AG04449 (cell line): ENCODE data around the gene SLA2.

ENCODE experiments used
- CTCF ChIA-PET: fragments of 350-600 bp; formaldehyde crosslinking; extraction: SDS; loops from one replicate; lab custom pipeline; 2021; ENCODE audit warnings: antibody characterized with exemption; lab: Yijun Ruan, JAX
- POLR2A ChIA-PET: fragments of 400-600, 350-600 bp; formaldehyde crosslinking; extraction: SDS; loops from one replicate; lab custom pipeline; 2020; ENCODE audit warnings: antibody characterized with exemption, inconsistent platforms; lab: Yijun Ruan, JAX
- DNase-seq: peaks from one replicate; pipeline ENCODE4 v3.0.0-alpha.2; 2010; ENCODE audit warnings: low read depth, low spot score
- H3K4me3 ChIP-seq: 2 replicates; pipeline ENCODE4 v1.5.1; 2011; ENCODE audit warnings: low read depth, mild to moderate bottlenecking, control low read depth, low read length
- CTCF ChIP-seq: IDR thresholded peaks from one replicate; pipeline ENCODE4 v1.5.1; 2011; ENCODE audit warnings: mild to moderate bottlenecking, moderate library complexity, low read length, control low read depth, inconsistent platforms; ENCODE audit not compliant: insufficient read depth; ENCODE audit errors: missing control alignments

SLA2 gene

GRCh38 chr20:36591281-36591680 lies 54.7 kb downstream of the SLA2 start:
- CTCF ChIA-PET, result interaction anchor here (1.2 to 8.1 kb wide), 4 partner anchors 13 to 295 kb away, joined by 4 to 99 read pairs (median 4); partner anchors contain the start of gene RAB5IF
- no peak for TF ChIP-seq CTCF
- POLR2A ChIA-PET, result interaction anchor here (1.0 kb wide), 1 partner anchor 16 kb away, joined by 4 read pairs; no protein-coding TSS in a partner anchor
- H3K4me3 ChIP-seq, result no peak overlapping the region
- DNase-seq, result no peak

- no peak for DNase-seq
- no peak for TF ChIP-seq CTCF
- ChIA-PET CTCF (interaction anchor here (1.1 to 2.3 kb wide), 4 partner anchors 8 to 18 kb away, joined by 3 to 14 read pairs (median 6); partner anchors contain the start of gene RAB5IF), POLR2A (interaction anchor here (0.7 kb wide), 1 partner anchor 13 kb away, joined by 4 read pairs; no protein-coding TSS in a partner anchor)
- no peak overlapping the region for H3K4me3 ChIP-seq
These were observed 58.5 kb downstream of the SLA2 start for GRCh38 chr20:36587388-36588070.

DNA sequence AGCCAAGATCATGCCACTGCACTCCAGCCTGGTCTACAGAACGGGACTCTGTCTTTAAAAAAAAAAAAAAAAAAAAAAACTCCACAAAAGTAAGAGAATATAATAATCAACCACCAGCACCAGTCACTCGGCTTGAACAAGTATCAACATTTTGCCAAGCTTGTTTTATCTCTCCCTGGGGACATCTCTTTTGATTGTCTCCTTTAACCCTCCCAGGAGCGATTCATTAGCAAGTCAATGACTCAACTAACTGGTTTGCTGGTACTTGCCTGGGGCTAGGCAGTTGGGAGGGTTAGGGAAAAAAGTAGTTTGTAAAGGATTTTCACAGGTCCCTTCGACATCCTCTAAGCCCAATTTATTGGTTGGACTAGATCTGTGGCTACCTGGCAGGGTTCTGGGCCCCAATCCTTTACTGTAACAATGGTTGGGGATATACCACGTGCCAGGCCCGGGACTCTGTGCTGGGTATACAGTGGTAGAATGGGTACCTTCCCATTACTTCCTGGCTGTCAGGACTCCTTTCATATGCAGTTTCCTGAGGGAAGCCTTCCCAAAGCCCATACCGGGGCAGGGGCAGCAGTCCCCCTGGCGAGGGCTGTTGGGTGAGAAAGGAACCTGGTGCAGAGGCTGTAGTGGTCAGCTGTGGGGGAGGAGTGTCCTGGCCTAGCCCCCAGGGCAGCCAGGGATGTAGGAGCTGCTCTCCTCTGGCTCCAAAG lies 60.4 kb downstream of the SLA2 start:
- TF ChIP-seq CTCF, result no peak
- CTCF ChIA-PET, result interaction anchor here (1.0 to 1.6 kb wide), 5 partner anchors 9 to 28 kb away, joined by 3 to 4 read pairs (median 3); no protein-coding TSS in a partner anchor
- DNase-seq, result no peak
- H3K4me3 ChIP-seq, result no peak overlapping the region
- POLR2A ChIA-PET, result interaction anchor here (0.7 kb wide), 1 partner anchor 273 kb away, joined by 3 read pairs; no protein-coding TSS in a partner anchor

DNA sequence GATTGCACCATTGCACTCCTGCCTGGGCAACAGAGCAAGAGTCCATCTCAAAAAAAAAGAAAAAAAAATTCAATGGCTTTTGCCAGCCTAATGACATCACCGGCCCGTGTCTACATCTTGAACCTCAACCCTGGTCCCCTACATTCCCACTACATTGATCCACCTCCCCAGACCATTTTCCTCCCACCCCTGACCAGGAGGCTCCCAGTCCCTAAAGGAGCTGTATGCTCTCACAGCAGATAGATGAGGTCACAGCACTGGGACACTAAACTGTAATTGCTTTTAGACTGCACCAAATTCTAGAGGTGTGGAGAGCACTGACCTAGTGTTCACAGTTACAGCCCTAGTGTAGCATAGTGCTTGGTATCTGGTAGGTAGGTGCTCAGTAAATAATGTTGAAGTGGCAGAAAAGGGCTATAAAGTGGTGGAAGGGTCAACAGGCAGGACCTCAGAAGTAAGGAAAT lies 61.9 kb downstream of the SLA2 start:
- H3K4me3 ChIP-seq, result no peak overlapping the region
- ChIA-PET CTCF (interaction anchor here (1.1 to 1.6 kb wide), 2 partner anchors 16 to 21 kb away, joined by 3 to 4 read pairs; partner anchors contain the start of gene RAB5IF), POLR2A (no interaction called here)
- TF ChIP-seq CTCF, result no peak
- DNase-seq, result no peak

DNA sequence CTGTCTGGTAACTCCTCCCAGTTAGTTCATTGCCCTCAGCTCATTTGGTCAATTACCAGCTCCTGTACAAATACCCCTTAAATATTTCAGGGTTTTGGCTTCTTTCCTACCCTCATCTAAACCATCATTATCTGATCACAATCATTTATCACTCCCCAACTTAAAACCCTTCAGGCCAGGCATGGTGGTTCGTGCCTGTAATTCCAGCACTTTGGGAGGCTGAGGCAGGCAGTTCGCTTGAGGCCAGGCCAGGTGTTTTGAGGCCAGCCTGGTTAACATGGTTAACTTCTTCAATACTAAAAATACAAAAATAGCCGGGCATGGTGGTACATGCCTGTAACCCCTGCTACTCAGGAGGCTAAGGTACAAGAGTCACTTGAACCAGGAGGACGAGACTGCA lies 63.2 kb downstream of the SLA2 start:
- TF ChIP-seq CTCF, result no peak
- POLR2A ChIA-PET, result no interaction called here
- no peak for DNase-seq
- CTCF ChIA-PET, result no interaction called here
- no peak overlapping the region for H3K4me3 ChIP-seq

DNA sequence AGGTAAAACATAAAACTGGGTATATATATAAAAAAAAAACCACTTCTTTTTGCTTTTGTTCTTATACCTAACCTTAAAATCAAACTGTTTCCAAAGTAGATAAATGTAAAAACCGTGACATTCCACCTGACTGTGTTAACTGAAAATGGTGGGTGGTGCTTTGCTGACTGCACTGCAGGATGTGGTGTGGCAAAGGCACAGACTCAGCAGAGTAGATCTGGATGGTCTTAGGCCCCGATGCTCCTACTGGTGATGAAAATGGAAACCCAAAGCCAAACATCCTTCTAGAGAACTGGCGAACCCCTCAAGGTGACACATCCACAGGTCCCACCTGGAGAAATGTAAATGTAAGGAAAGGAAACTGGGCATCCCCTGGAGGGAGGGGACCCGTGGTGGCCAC lies 63.7 kb downstream of the SLA2 start:
- ChIA-PET POLR2A (no interaction called here), CTCF (no interaction called here)

More for the DNA sequence above, 63.7 kb downstream of the SLA2 start:
- DNase-seq, result no peak
- H3K4me3 ChIP-seq, result no peak overlapping the region
- TF ChIP-seq CTCF, result no peak
